Measurements from ENCODE around the gene PPP6R2. TPM values are rescaled to one million over a fixed set of nuclear protein-coding genes. Genes with fewer than 3 reads are reported as not detected.

Gene PPP6R2
- total and polyA plus RNA-seq, 2 of the 8 experiments (the other 6 are each of a cell fraction or from before 2014, with no cell fraction given) = 25.0 to 32.2 TPM

DNA sequence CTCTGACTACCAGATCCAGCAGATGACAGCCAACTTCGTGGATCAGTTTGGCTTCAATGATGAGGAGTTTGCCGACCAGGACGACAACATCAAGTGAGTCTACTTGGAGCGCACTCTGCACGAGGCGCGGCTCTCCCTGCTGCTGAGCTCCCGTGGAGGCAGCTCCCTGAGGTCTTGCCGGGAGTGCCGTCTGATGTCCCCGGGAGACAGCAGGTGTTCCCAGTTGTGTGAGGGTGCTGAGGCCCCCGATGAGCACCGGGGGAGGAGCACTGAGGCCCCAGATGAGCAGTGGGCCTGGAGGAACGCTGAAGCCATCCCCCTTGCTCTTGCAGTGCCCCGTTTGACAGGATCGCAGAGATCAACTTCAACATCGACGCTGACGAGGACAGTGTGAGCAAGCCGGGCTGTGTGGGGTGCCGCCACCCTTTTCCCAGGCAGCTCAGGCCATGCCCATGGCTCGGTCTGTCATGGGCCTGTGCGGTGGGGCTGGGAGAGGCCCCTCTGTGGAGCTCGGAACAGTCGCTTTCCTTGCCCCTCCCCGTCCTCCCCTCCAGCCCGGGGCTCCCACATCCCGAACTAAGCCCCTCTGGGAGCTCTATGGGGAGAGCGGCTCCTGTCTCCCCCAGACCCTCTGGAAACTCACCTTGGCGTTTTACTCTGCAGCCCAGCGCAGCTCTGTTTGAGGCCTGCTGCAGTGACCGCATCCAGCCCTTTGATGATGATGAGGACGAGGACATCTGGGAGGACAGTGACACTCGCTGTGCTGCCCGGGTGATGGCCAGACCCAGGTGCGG lies 94.6 kb downstream of the PPP6R2 start:
- H3K56ac ChIP-seq (replicated peaks; ENCODE audit: insufficient read length, low read depth, low read length) = no peak overlapping the region
- H3K4ac ChIP-seq (replicated peaks; ENCODE audit: insufficient read length, low read depth, low read length) = no peak overlapping the region
- no peaks in the 10 kb centered on the region for H3K27me3 ChIP-seq (replicated peaks in 1 of 4; ENCODE audit: control insufficient read depth in 3 of 4, extremely low read depth in 1 of 4, insufficient read depth in 3 of 4, low read length in 3 of 4)
- no peak overlapping the region for H2AFZ ChIP-seq (ENCODE audit: low read length)
- ChIA-PET POLR2A (ENCODE audit: partially characterized antibody) (interaction anchor here (0.6 to 1.3 kb wide), 2 partner anchors 9 to 44 kb away, joined by 3 to 5 read pairs; partner anchors contain the start of gene ADM2), CTCF (ENCODE audit: partially characterized antibody) (interaction anchor here (0.6 to 1.4 kb wide), 5 partner anchors 10 to 42 kb away, joined by 3 to 4 read pairs (median 3); no protein-coding TSS in a partner anchor)
- no peak overlapping the region for H2BK20ac ChIP-seq (ENCODE audit: low read length)
- H3K18ac ChIP-seq (ENCODE audit: extremely low read depth, low read length) = no peak overlapping the region
- H3K79me2 ChIP-seq (ENCODE audit: control insufficient read depth in 1 of 2, insufficient read depth in 2 of 2, low read length in 2 of 2) = no peaks in the 10 kb centered on the region
- H4K20me1 ChIP-seq (replicated peaks in 1 of 2; ENCODE audit: control insufficient read depth in 1 of 2, insufficient read depth in 2 of 2, low read length in 2 of 2) = peaks cover 0 to 12% of the 10 kb centered on the region in 2 experiments
- no peak overlapping the region for H3K23ac ChIP-seq (ENCODE audit: insufficient read length)
- H3K14ac ChIP-seq (ENCODE audit: insufficient read length) = no peak overlapping the region
- H3K4me3 ChIP-seq (ENCODE audit: extremely low read depth in 1 of 4, insufficient read depth in 2 of 4, low read depth in 3 of 4, low read length in 4 of 4) = no peak overlapping the region
- no peaks in the 10 kb centered on the region for H3K4me1 ChIP-seq (replicated peaks in 1 of 4; ENCODE audit: control insufficient read depth in 3 of 4, insufficient read depth in 4 of 4, low read length in 3 of 4)
- no peak overlapping the region for H3K4me2 ChIP-seq (ENCODE audit: insufficient read depth in 1 of 2, low read depth in 2 of 2, low read length in 2 of 2)
- no peak overlapping the region for H3K9ac ChIP-seq (replicated peaks in 1 of 4; ENCODE audit: extremely low read depth in 1 of 4, low read depth in 3 of 4, low read length in 3 of 4)
- no peak overlapping the region for H2AK5ac ChIP-seq (ENCODE audit: low read depth, low read length)
- H2BK15ac ChIP-seq (ENCODE audit: low read length) = no peak overlapping the region
- no peak overlapping the region for H4K91ac ChIP-seq (replicated peaks; ENCODE audit: insufficient read length, low read length)
- FAIRE-seq = no peak
- no peaks in the 10 kb centered on the region for H3K79me1 ChIP-seq (ENCODE audit: low read depth, low read length)
- H3K9me3 ChIP-seq (ENCODE audit: insufficient read depth in 2 of 2, low read depth in 1 of 2, low read length in 1 of 2) = no peaks in the 10 kb centered on the region
- H3K23me2 ChIP-seq (ENCODE audit: low read depth, low read length) = no peaks in the 10 kb centered on the region
- DNase-seq (ENCODE audit: low read depth in 1 of 2, low spot score in 2 of 2) = no peak
- H4K8ac ChIP-seq (ENCODE audit: extremely low read depth, insufficient read depth, low read length) = no peak overlapping the region
- no peak overlapping the region for H3K27ac ChIP-seq (ENCODE audit: low read depth, low read length)
- no peak overlapping the region for H2BK5ac ChIP-seq (ENCODE audit: low read depth, low read length)
- no peak overlapping the region for H2BK120ac ChIP-seq (replicated peaks; ENCODE audit: low read depth, low read length)
- H2BK12ac ChIP-seq (ENCODE audit: low read depth, low read length) = no peak overlapping the region
- 92% methylated on average over 31 of the region's 36 CpGs; no CpG with 5 or more reads in 1 of the 2 experiments for WGBS, 2 experiments (ENCODE audit: extremely low coverage in 1 of 2, insufficient coverage in 1 of 2, insufficient read length in 1 of 2, insufficient replicate concordance in 2 of 2, low coverage in 1 of 2, low lambda C conversion rate in 2 of 2, missing lambda C conversion rate in 1 of 2)
- H4K5ac ChIP-seq (ENCODE audit: insufficient read length, low read depth, low read length) = no peak overlapping the region
- H3K36me3 ChIP-seq (ENCODE audit: control insufficient read depth in 2 of 4, insufficient read depth in 4 of 4, low read length in 3 of 4) = peaks cover 7 to 39% (median 21%) of the 10 kb centered on the region in 4 experiments
